HK-2 (cell line): ENCODE data around the gene UHMK1.
"Not testable (repeated sequence)": the region's sequence is repeated elsewhere in the genome, so short reads cannot be mapped to it uniquely, and the experiment has no call there.

Experiments
- DNase-seq: peaks from one replicate; pipeline ENCODE4 v3.0.0-alpha.2; 2018; ENCODE audit not compliant: unreplicated experiment

Gene UHMK1, protein sequence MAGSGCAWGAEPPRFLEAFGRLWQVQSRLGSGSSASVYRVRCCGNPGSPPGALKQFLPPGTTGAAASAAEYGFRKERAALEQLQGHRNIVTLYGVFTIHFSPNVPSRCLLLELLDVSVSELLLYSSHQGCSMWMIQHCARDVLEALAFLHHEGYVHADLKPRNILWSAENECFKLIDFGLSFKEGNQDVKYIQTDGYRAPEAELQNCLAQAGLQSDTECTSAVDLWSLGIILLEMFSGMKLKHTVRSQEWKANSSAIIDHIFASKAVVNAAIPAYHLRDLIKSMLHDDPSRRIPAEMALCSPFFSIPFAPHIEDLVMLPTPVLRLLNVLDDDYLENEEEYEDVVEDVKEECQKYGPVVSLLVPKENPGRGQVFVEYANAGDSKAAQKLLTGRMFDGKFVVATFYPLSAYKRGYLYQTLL

GRCh38 chr1:162497723-162498495 lies at the start of gene UHMK1:
Gene UHMK1 (plus strand): TSS chr1:162497818. CDS start chr1:162498001, 183 bp downstream.
- DNase-seq: peak; percentile 87

- not testable (repeated sequence) for DNase-seq
Observed at GRCh38 chr1:162454361-162454760, 43.3 kb upstream of the UHMK1 start.

DNA sequence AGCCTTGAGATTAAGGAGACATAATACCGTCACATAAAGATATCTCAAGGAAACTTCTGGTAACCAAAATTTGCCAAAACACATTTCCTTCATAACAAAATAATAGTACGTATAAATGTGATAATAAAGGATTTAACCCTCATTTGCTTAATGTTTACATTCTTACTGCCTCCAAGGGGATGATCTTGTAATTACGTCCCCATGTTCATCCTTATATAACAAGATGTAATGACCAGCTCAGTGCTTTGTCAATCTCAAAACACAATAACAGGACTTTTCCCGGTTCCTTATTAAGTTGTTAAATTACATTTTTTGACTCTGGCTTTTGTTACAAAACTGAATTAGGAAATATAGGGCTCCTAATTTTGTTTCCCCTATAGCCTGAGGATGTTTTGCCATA lies 41.3 kb upstream of the UHMK1 start:
- no peak for DNase-seq

DNA sequence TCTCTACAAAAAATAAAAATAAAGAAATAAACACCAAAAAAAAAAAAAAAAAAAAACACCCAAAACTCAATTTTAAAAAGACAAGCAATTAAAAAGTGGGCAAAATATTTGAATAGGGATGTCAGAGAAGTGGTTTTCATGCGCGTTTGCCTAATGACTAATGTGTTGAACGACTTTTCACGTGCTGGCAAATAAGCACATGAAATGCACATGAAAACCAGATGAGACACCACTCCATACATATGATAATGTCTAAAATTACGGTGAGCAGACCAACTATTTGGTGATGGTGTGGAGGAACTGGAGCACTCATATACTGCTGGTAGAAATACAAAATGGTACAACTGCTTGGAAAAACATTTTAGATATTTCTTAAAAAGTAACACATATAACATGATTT lies 39.4 kb upstream of the UHMK1 start:
- DNase-seq: no peak

DNA sequence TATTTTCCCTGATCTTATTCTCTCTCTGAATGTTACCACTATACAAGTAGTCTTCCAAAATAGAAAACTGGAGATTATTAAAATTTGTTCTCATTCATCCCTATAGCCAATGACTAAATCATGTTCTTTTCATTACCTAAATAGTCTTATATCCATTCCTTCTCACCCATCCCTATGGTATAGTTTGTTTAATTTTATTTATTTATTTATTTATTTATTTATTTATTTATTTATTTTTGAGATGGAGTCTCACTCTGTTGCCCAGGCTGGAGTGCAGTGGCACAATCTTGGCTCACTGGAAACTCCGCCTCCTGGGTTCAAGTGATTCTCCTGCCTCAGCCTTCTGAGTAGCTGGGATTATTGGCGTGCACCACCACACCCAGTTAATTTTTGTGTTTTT lies 35.2 kb upstream of the UHMK1 start:
- DNase-seq: not testable (repeated sequence)

- DNase-seq: no peak
Observed at GRCh38 chr1:162463021-162463420, 34.6 kb upstream of the UHMK1 start.

DNA sequence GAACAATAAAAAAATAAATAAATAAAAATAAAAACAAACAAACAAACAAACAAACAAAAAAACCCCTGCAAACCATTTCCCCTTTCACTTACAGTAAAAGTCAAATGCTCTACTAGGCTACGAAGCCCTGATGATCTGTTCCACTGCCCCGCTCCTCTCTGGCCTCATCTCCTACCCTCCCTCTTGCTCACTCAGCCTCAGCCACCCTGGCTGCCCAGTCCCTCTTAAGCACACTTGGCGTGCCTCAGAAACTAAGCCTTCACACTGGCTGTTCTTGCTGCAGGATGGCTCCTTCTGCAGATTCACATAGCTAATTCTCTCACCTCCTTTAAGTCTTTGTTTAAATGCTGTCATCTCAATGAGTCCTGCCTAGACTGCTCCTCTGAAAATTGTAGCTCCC lies 30.8 kb upstream of the UHMK1 start:
- no peak for DNase-seq

DNA sequence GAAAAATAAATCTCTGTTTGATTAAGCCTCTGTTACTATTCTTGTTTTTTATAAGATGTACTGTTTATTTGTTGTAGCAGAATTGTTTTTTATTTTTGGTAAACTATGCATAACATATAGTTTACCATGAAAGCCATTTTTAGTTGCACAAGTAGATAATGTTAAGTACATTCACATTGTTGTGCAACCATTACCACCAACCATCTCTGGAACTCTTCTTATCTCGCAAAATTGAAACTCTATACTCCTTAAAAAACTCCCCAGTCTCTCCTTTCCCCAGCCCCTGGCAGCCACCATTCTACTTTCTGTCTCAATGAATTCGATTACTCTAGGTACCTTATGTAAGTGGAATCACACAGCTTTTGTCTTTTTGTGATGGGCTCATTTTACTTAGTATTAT lies 27.4 kb upstream of the UHMK1 start:
- DNase-seq: no peak

- DNase-seq: no peak
Observed at GRCh38 chr1:162471290-162471853, 26.2 kb upstream of the UHMK1 start.

- no peak for DNase-seq
Observed at GRCh38 chr1:162475089-162475488, 22.5 kb upstream of the UHMK1 start.

DNA sequence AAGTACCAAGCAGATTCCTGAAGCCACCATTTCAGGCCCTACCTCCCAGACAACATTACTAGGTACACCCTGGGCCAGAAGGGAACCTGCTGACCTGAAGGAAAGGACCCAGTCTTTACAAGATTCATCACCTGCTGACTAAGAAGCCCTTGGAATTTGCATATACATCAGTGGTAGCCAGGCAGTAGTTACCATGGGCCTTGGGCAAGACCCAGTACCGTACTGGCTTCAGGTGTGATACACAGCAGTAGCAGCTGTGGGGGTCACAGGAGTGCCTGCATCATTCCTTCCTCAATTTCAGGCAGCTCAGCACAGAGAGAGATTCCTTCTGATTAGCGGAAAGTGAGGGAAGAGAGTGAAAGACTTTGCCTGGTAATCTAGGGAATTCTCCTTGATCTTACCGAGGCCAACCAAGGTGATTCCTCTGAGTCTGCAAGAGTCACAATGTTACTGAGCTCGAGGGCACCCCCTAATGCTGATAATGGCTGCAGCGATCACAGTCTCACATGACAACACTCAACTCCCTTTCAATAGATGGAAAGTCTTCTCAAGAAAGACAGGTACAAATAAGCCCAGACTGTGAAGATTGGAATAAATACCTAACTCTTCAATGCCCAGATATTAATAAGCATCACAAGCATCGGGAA lies 22.0 kb upstream of the UHMK1 start:
- no peak for DNase-seq

- no peak for DNase-seq
Observed at GRCh38 chr1:162476620-162477019, 21.0 kb upstream of the UHMK1 start.

DNA sequence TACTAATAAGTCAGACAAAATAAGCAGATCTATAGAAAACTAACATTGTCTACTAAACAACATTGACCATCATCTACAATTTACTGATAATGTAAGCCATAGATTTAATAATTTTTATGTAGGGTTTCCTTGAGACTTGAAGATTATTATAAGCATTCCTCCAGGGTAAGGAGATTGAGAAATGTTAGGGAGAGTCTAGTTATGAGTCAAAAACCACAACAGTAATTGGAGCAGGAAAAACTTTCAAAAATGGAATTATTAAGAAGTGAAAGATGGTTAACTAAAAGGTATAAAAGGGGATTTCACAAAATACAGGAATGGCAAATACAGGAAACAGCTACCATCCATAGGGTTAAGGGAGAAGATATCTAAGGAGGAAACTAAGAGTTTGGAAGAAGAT lies 12.4 kb upstream of the UHMK1 start:
- no peak for DNase-seq

DNA sequence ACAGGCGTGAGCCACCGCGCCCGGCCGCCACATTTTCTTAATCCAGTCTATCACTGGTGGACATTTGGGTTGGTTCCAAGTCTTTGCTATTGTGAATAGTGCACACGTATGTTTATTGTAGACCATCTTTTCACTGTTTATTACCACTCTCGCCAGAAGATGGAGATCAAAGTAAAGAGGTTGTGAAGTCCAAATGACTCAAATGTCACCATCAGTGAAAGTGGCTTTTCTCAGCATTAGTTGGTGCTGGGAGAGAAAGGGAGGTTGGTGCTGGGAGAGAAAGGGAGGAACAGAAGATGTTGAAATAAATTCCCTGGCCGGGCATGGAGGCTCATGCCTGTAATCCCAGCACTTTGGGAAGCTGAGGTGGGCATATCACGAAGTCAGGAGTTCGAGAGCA lies 10.4 kb upstream of the UHMK1 start:
- DNase-seq: no peak

DNA sequence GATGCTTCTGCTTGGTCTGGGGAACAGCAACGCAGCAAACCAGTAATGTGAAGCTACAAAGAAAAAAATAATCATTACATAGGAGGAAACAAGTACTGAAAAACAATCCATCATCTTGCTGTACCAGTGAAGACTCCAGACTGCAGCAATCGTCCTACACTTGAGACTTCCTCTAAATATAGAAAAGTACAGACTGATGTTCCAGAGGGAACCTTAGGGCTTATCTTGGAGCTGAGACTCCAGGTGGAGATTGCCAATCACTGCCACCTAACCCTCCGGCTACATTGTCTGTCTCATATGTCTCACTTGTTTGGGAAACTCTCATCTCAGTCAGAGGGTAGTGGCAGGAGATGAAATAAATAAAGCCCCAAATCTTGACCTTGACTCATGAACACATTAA lies 9.4 kb upstream of the UHMK1 start:
- no peak for DNase-seq

- DNase-seq: not testable (repeated sequence)
Observed at GRCh38 chr1:162495531-162496233, 1.9 kb upstream of the UHMK1 start.

DNA sequence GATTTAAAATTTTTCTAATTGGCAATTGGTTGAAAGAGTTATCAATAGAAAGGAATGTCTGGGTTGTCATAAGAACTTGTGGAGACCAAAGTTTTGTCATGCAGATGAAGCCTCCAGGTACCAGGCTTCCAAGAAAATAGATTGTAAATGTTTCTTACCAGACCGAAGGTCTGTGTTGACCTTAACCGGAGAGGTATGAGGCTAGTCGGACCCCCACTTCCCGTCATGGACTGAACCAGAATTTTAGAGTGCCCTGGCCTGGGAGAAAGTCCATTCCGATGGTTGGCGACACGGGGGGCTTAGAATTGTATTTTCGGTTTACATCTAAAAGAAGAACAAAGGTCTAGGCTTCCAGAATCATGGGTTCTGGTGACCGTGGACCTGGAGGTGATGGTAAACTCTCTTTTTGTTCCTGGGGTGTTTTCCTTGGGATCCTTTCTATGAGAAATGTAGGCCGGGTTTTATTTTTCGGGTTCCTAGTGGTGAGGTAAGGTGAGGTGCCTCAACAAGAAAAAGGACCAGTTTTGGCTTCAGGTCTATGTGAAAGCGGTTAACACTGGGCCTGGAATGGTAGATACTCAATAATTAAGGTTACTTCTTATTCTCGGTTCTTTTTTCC lies 405 bp upstream of the UHMK1 start:
- DNase-seq: no peak

DNA sequence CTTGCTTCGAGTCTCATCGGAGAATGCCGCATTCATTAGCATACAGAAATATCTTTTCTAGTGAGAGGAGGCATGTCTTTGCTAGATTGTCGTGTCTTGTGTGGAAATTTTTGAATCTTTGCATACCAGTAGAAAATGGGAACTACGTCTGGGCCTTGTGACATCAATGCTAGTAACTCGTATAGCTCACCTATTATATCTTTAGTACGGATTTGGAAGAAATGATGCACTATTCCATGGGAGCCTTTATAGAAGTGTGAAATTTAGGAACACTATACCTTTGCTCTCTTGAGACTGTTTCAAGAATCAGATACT lies 835 bp downstream of the UHMK1 start:
- DNase-seq: no peak

GRCh38 chr1:162500805-162501204 lies 3.2 kb downstream of the UHMK1 start:
- no peak for DNase-seq

DNA sequence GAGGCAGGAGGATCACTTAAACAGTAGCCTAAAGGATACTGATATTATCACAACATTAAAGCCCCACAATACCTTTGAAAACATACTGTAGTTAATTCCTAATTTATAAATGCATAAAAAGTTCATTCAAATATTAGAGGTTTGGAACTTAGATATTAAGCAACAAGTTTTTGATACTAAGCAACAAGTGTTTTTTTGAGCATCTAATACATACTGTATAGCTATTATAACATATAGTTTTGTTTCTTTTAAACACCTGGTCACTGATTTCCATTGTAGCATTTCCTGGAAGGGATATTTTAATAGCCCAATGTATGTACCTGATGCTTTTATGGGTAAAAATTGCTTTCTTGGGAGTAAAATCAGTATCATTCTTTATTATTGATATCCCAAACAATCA lies 4.5 kb downstream of the UHMK1 start:
- no peak for DNase-seq

DNA sequence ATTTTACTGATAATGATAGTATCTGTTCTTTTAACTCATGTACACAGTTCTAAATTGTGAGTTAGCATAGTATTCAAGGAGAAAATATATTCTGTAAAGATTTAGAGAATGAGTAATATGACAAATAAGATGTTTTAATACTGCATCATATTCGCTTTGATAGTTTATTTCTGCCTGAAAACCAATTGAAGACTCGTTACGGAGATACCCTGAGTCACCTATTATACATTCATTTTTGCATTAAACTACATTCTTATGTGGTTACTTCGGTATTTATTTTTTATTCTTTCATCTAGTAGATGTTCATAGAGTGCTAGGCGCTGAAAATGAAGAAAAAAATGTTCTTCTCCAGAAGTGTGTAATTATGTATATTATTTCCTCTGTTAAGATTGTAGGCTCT lies 5.3 kb downstream of the UHMK1 start:
- no peak for DNase-seq
